GM19468 (cell line): Measurements from ENCODE around the gene UBE3C.

Experiments
- ATAC-seq: cut with Tn5 transposase; IDR thresholded peaks from one replicate; pipeline ENCODE4 v1.9.1; 2021; ENCODE audit warnings: mild to moderate bottlenecking, moderate library complexity, moderate number of reproducible peaks; ENCODE audit not compliant: unreplicated experiment; ENCODE audit errors: extremely low read depth

UBE3C gene

DNA sequence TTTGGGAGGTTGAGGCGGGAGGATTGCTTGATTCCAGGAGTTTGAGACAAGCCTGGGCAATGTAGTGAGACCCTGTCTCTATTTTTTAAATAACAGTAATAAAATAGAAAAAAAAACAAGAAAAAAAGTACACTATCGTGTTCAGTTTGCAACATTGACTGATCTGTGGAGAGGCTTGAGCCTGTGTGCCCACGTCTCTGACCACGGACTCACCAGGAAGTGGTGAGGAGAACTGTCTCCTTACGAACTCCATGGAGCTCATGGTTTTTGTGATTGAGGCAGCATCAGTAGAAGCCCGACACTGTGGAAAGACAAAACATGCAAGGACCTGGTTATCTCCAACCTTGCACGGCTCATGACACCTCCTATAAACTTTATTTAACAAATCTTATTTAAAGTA is 174.2 kb downstream of the UBE3C start:
- no peak for ATAC-seq

DNA sequence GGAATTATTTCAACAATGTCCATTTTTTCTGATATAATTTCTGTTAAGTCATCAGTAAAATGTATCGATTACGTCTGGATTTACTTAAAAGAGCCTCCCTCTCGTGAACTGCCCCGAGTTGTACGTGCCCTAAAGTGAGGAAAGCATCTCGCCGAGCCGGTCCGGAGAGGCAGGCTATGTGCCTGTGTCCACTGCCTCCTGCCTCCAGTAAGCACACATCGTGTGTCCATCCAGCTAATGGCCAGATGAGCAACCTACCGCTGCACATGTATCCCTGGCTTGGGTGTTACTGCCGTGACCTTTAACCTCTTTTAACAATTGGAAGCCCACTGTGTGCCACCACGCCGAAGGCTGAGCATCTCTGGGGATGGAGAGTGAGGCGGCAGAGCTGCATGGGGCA is 174.9 kb downstream of the UBE3C start:
- ATAC-seq = no peak

DNA sequence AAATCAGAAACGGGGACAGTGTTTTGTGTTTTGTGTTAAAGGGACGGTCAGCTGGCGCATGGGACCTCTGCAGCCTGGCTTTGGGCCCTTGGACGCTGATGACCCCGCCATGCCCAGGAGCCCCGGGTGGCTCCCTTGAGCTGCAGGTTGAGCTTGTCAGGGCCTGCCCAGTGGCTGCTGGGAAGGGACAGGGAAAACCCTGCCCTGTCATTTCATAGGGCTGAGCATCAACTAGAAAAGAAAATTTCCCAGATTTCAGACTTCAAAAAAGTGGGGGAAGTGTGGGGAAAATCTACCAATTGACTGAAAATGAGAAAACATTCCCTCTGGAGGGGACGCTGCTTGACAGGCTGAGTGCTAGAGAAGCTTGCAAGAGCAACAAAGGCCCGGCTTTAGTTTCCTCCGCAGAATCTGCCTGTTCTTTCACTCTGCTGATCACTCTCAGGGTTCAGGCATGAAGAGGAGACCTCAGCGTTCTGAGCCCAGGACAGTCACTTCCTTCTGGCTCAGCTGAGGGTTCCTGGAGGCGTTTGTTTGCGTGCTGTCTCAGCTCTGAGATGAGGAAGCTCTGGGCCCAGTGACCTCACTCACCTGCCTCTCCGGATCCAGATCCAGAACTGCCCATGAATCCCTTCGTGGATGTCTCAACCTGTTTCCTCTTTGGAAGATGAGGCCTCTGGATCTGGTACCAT is 179.4 kb downstream of the UBE3C start:
- peak; percentile 46 for ATAC-seq
